Ectodermal cell (in vitro differentiated cells): ENCODE results near the gene KLHL9.

ENCODE experiments used
- H3K27ac ChIP-seq: 2 replicates; pipeline ENCODE4 v1.7.0; 2013; ENCODE audit warnings: mild to moderate bottlenecking, low read depth, low read length; ENCODE audit not compliant: insufficient read depth, poor library complexity, severe bottlenecking
- H3K27me3 ChIP-seq: 2 replicates; pipeline ENCODE4 v1.7.0; 2013; ENCODE audit warnings: mild to moderate bottlenecking, low read length; ENCODE audit not compliant: insufficient read depth, control insufficient read depth, poor library complexity, severe bottlenecking
- H3K36me3 ChIP-seq: one replicate; pipeline ENCODE4 v1.7.0; 2013; ENCODE audit warnings: low read length; ENCODE audit not compliant: control insufficient read depth, insufficient read depth
- H3K4me1 ChIP-seq: one replicate; pipeline ENCODE4 v1.7.0; 2013; ENCODE audit warnings: low read length; ENCODE audit not compliant: control insufficient read depth, insufficient read depth
- H3K4me3 ChIP-seq: 2 replicates; pipeline ENCODE4 v1.7.0; 2013; ENCODE audit warnings: low read depth, low read length, control low read depth; ENCODE audit not compliant: insufficient read depth
- H3K9me3 ChIP-seq: 2 replicates; pipeline ENCODE4 v1.7.0; 2013; ENCODE audit warnings: mild to moderate bottlenecking, low read length, moderate library complexity; ENCODE audit not compliant: control insufficient read depth
- WGBS, 2 experiments: methylation state at CpG; one replicate each; pipeline ENCODE4 v1.1.7; 2013; ENCODE audit warnings: missing lambda C conversion rate in 2 of 2; 5-methylcytosine and 5-hydroxymethylcytosine counted together

Gene KLHL9

DNA sequence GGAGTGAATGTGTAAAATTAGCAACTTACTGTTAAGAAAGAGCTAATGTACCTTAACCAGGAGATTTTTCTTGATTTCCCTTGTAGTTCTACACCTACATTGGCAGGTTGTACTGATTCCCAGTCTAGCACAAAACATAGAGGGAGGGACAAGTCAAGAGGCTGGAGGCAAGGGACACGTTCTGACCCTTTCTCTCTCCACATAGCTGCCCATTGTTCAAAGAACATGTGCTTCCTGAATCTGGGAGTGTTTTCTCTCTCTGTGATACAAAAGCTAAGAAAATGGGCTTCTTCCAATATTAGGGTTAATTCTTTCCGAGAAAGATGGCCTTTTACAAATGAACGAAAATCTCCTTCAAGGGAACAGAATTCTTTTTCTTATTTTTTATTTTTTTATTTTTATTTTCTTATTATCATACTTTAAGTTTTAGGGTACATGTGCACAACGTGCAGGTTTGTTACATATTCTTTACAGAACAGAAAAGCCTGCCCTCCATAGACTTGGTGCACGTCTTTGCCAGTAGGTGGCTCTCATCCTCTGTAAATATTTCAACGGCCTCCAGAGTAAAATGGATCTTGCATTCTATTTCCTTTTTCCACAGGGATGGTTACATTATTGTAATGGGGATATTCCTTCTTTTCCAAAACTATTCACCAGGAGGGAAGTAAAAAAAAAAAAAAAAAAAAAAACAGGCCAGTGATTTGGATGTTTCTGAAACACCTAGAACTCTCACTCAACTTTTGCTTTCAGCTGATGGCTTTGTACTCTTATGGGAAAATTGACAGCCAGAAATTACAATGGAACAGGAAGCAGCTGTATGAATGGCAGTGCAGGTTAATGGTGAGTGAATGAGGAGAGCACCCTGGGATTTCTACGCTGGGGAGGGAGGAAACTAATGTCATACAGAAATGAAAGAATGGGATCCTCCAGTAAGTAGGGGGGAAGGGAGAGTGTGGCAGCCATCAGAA, 17.0 kb downstream of the KLHL9 start:
- Histone ChIP-seq H3K27me3 (no peaks in the 10 kb centered on the region), H3K4me3 (no peak overlapping the region), H3K36me3 (no peaks in the 10 kb centered on the region), H3K4me1 (no peaks in the 10 kb centered on the region), H3K27ac (no peak overlapping the region), H3K9me3 (no peaks in the 10 kb centered on the region)
- WGBS, 2 experiments, result 14 to 25% methylated on average over 4 to 5 of the region's 7 CpGs

GRCh38 chr9:21316860-21317259, 18.3 kb downstream of the KLHL9 start:
- no peaks in the 10 kb centered on the region for H3K4me1 ChIP-seq
- no peaks in the 10 kb centered on the region for H3K27me3 ChIP-seq
- no peaks in the 10 kb centered on the region for H3K9me3 ChIP-seq
- H3K27ac ChIP-seq, result no peak overlapping the region
- 72 to 78% methylated on average over 3 of the region's 3 CpGs for WGBS, 2 experiments
- H3K4me3 ChIP-seq, result no peak overlapping the region
- H3K36me3 ChIP-seq, result no peaks in the 10 kb centered on the region

DNA sequence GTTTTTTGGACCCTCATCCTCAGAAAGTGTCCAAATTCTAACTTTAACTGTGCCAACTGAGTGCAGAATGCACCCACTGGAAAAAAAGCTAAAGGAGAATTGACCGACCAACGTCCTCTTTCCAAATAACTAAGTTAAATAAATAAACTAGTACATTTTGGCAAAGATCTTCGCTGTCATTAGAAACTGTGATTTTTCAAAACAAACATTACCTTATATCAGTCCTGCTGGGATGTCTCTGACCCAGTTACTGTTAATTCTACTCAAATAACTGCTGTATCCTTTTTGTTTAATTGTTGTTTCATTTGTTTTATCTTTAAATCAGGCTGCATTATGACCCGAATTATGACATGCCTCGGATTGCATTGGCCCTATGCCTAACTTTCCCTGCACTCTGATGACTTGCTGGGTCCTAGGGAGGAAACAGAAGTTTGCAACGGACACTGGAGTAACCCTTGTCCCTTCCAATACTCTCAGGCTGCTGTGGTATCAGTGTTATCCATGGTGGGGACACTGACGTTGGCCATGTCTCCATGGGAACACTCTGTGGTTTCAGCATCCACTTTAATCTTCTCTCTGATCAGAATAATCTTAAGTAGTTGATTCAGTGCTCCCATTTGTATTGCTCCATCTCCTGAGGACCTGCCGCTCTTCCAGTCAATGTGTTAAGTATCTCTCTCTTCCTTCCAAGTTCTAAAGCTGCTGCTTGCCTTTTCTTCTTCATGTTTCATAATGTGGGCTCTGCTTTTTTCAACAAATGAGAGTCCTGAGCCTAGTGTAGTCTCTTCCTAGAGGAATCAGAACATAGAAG, 19.0 kb downstream of the KLHL9 start:
- H3K4me3 ChIP-seq, result no peak overlapping the region

DNA sequence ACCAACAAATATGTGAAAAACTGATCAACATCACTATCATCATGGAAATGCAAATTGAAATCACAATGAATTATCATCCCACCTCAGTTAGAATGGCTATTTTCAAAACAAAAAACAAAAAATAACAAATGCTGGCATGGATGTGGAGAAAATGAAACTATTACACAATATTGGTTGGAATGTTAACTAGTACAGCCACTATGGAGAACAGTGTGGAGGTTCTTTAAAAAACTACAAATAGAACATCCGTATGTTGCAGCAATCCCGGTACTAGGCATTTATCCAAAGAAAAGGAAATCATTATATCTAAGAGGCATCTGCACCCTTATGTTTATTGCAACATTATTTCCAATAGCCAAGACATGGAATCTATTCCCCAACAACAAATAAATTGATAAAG, 21.1 kb downstream of the KLHL9 start:
- Histone ChIP-seq H3K4me1 (no peaks in the 10 kb centered on the region), H3K27ac (no peak overlapping the region), H3K9me3 (no peaks in the 10 kb centered on the region), H3K4me3 (no peak overlapping the region), H3K27me3 (no peaks in the 10 kb centered on the region), H3K36me3 (no peaks in the 10 kb centered on the region)
- WGBS, 2 experiments, result 93 to 100% methylated on average over 2 of the region's 2 CpGs

More for the DNA sequence above, 19.0 kb downstream of the KLHL9 start:
- 86% methylated on average over 8 of the region's 8 CpGs for WGBS, 2 experiments
- Histone ChIP-seq H3K9me3 (no peaks in the 10 kb centered on the region), H3K36me3 (no peaks in the 10 kb centered on the region), H3K4me1 (no peaks in the 10 kb centered on the region), H3K27ac (no peak overlapping the region), H3K27me3 (no peaks in the 10 kb centered on the region)

GRCh38 chr9:21311889-21312288, 23.3 kb downstream of the KLHL9 start:
- Histone ChIP-seq H3K27me3 (no peaks in the 10 kb centered on the region), H3K27ac (no peak overlapping the region), H3K4me3 (no peak overlapping the region), H3K36me3 (no peaks in the 10 kb centered on the region), H3K9me3 (no peaks in the 10 kb centered on the region), H3K4me1 (no peaks in the 10 kb centered on the region)
- 100% methylated on average over 1 of the region's 1 CpG for WGBS, 2 experiments

GRCh38 chr9:21305213-21305612, 30.0 kb downstream of the KLHL9 start, which contains the start of gene IFNA5:
Gene IFNA5, minus strand, starts transcription at chr9:21305313. Its CDS starts 57 bp downstream, at chr9:21305256.
- no peaks in the 10 kb centered on the region for H3K4me1 ChIP-seq
- H3K27me3 ChIP-seq, result no peaks in the 10 kb centered on the region
- H3K36me3 ChIP-seq, result no peaks in the 10 kb centered on the region
- no peaks in the 10 kb centered on the region for H3K9me3 ChIP-seq
- H3K4me3 ChIP-seq, result no peak within 1 kb of the TSS
- no peak within 1 kb of the TSS for H3K27ac ChIP-seq
- 67 to 93% methylated on average over 1 to 2 of the region's 2 CpGs for WGBS, 2 experiments

GRCh38 chr9:21295992-21296391, 39.2 kb downstream of the KLHL9 start:
- H3K9me3 ChIP-seq, result no peaks in the 10 kb centered on the region
- H3K36me3 ChIP-seq, result no peaks in the 10 kb centered on the region
- peaks cover 3% of the 10 kb centered on the region for H3K27me3 ChIP-seq
- H3K27ac ChIP-seq, result no peak overlapping the region
- no peak overlapping the region for H3K4me3 ChIP-seq
- H3K4me1 ChIP-seq, result no peaks in the 10 kb centered on the region
- 90 to 96% methylated on average over 1 of the region's 1 CpG for WGBS, 2 experiments

DNA sequence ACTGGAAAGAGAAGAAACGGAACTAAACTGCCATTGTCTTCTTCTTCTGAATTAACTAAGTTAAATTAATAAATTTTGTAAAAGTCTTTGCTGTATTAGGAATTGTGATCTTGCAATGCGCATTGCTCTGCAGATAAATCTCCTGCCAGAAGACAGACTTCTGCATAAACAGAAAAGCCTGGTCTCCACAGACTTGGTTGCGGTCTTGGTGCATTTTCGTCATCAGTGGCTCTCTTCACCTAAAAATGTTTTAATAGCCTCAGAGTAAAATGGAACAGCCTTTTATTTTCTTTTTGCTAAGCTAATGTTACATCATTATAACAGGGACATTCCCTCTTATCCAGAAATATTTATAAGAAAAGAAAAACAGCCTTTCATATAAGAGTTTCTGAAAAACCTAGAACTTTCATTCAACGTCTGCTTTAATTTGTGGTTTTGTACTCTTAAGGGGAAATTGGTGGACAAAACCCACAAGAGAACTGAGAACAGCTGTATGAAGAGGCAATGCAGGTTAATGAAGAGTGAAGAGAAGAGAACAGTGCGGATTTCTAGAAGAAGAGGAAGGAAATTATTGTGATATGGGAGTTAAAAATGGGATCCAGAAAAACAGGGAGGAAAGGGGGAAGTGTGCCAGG, 40.2 kb downstream of the KLHL9 start:
- Histone ChIP-seq H3K4me1 (no peaks in the 10 kb centered on the region), H3K4me3 (no peak overlapping the region), H3K9me3 (no peaks in the 10 kb centered on the region), H3K36me3 (no peaks in the 10 kb centered on the region), H3K27ac (no peak overlapping the region), H3K27me3 (peaks cover 3% of the 10 kb centered on the region)
- 90 to 91% methylated on average over 5 to 6 of the region's 6 CpGs for WGBS, 2 experiments

DNA sequence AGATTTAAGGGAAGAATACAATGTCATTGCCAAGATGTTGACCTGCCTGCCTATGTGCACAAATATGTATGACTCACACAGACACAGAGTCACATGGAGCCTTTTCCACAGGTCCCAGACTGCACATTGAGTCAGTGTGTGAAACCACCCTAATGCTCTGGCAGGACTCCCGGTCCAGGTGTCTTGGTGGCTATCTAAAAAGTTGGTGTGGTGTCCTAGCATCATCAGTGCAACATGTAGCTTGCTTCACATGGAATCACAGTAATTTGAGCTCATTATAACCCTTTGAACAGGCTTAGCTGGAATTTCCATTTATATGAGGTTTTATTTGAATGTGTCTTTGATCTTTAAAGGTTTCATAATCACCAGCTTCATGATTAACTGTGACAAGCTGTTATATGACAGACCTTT, 40.8 kb downstream of the KLHL9 start:
- Histone ChIP-seq H3K27ac (no peak overlapping the region), H3K36me3 (no peaks in the 10 kb centered on the region), H3K4me1 (no peaks in the 10 kb centered on the region), H3K4me3 (no peak overlapping the region), H3K9me3 (no peaks in the 10 kb centered on the region), H3K27me3 (peaks cover 3% of the 10 kb centered on the region)
- 88 to 92% methylated on average over 1 of the region's 1 CpG for WGBS, 2 experiments

DNA sequence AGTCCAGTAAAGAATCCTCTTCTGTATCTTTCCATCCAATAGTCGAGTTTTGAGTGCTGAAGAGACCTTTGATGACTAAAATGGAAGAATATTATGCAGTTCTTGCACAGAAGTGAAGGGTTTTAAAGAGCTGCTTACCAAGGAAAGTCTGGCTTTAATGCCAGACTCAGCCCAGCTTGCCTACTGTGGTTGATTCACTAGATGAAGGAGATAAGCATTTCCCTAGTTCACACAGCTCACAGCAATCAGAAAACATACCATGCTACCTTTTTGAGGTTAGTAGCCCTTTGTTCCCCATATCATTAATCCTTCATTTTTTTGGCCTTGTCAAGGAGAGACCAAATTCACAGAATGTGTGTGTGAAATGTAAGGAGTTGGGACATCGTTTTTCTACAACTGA, 45.4 kb downstream of the KLHL9 start:
- Histone ChIP-seq H3K9me3 (no peaks in the 10 kb centered on the region), H3K27me3 (peaks cover 3% of the 10 kb centered on the region), H3K4me1 (no peaks in the 10 kb centered on the region), H3K36me3 (no peaks in the 10 kb centered on the region), H3K27ac (no peak overlapping the region), H3K4me3 (no peak overlapping the region)
- 37 to 65% methylated on average over 1 to 2 of the region's 2 CpGs for WGBS, 2 experiments
